Fibroblast of the aortic adventitia (primary cell): Measurements from ENCODE around the gene EVC2. TPM values are rescaled to one million over a fixed set of nuclear protein-coding genes. Genes with fewer than 3 reads are reported as not detected.
"Not testable (repeated sequence)": the region's sequence is repeated elsewhere in the genome, so short reads cannot be mapped to it uniquely, and the experiment has no call there.

Experiments used
- DNase-seq: peaks from one replicate; pipeline ENCODE4 v3.0.0-alpha.2; 2010; ENCODE audit warnings: low read depth
- H3K4me3 ChIP-seq: 2 replicates; pipeline ENCODE4 v1.5.1; 2011; ENCODE audit warnings: low read depth, mild to moderate bottlenecking, control low read depth, low read length, moderate library complexity
- CTCF ChIP-seq: IDR thresholded peaks from 2 replicates; pipeline ENCODE4 v1.5.1; 2011; ENCODE audit warnings: mild to moderate bottlenecking, low read length, control low read depth, inconsistent platforms; ENCODE audit not compliant: insufficient read depth
- total RNA-seq: library from RNA; depleted of rRNA; stranded (reverse); fragments of >200 nt; gene quantifications from 2 replicates; pipeline ENCODE4 v1.2.3, GENCODE V29; 2012; ENCODE audit warnings: low replicate concordance

The EVC2 gene
- total RNA-seq, 1 donor = 15.5 TPM

GRCh38 chr4:5618051-5618960 lies 90.1 kb downstream of the EVC2 start:
- no peak overlapping the region for H3K4me3 ChIP-seq

GRCh38 chr4:5616331-5616950 lies 91.9 kb downstream of the EVC2 start:
- TF ChIP-seq CTCF = no peak
- no peak overlapping the region for H3K4me3 ChIP-seq
- DNase-seq = no peak

More at GRCh38 chr4:5618051-5618960, 90.1 kb downstream of the EVC2 start:
- no peak for DNase-seq
- TF ChIP-seq CTCF = no peak

- no peak overlapping the region for H3K4me3 ChIP-seq
- no peak for TF ChIP-seq CTCF
- DNase-seq = no peak
Observed at GRCh38 chr4:5615496-5616075, 92.8 kb downstream of the EVC2 start.

GRCh38 chr4:5611750-5612149 lies 96.6 kb downstream of the EVC2 start:
- TF ChIP-seq CTCF = no peak
- no peak for DNase-seq
- H3K4me3 ChIP-seq = no peak overlapping the region

GRCh38 chr4:5609306-5610007 lies 98.9 kb downstream of the EVC2 start:
- TF ChIP-seq CTCF = no peak
- DNase-seq = no peak
- no peak overlapping the region for H3K4me3 ChIP-seq

- DNase-seq, H3K4me3 ChIP-seq: not testable (repeated sequence)
Observed at GRCh38 chr4:5593828-5594227, 114.5 kb downstream of the EVC2 start.
